Suprapubic skin (tissue), 4 donors: Measurements from ENCODE around the gene SPATA6L. TPM values are rescaled to one million over a fixed set of nuclear protein-coding genes. Genes with fewer than 3 reads are reported as not detected.

ENCODE experiments used
- DNase-seq, 2 donors: peaks; one replicate each; pipeline ENCODE4 v3.0.0-alpha.2; 2019; ENCODE audit warnings: low spot score in 2 of 2
- H3K27ac ChIP-seq: fragments of 200-600 bp; sonication (generic); one replicate; pipeline ENCODE4 v1.5.1; 2019
- H3K27me3 ChIP-seq: fragments of 200-600 bp; sonication (generic); one replicate; pipeline ENCODE4 v1.5.1; 2019
- H3K36me3 ChIP-seq: fragments of 200-600 bp; sonication (generic); one replicate; pipeline ENCODE4 v1.5.1; 2019
- H3K4me1 ChIP-seq: fragments of 200-600 bp; sonication (generic); one replicate; pipeline ENCODE4 v1.5.1; 2019
- H3K4me3 ChIP-seq: fragments of 200-600 bp; sonication (generic); one replicate; pipeline ENCODE4 v1.5.1; 2019; ENCODE audit warnings: mild to moderate bottlenecking
- H3K9me3 ChIP-seq: fragments of 200-600 bp; sonication (generic); one replicate; pipeline ENCODE4 v1.5.1; 2019
- CTCF ChIP-seq, 2 donors: fragments of 200-600 bp in 1 of 2; fragments of 450-650 bp in 1 of 2; sonication (generic) in 1 of 2; IDR thresholded peaks; one replicate each; pipeline ENCODE4 v1.5.1; 2016 to 2019; ENCODE audit warnings: antibody characterized with exemption in 2 of 2, mild to moderate bottlenecking in 1 of 2, moderate library complexity in 1 of 2
- EP300 ChIP-seq: sonication (generic); formaldehyde crosslinking; IDR thresholded peaks from one replicate; pipeline ENCODE4 v1.6.1; 2017; ENCODE audit warnings: antibody characterized with exemption
- POLR2A ChIP-seq, 2 donors: fragments of 450-650 bp; IDR thresholded peaks; one replicate each; pipeline ENCODE4 v1.6.1; 2017; ENCODE audit warnings: antibody characterized with exemption in 2 of 2, mild to moderate bottlenecking in 2 of 2, moderate library complexity in 2 of 2
- POLR2AphosphoS5 ChIP-seq, 3 donors: sonication (generic); formaldehyde crosslinking; IDR thresholded peaks; one replicate each; pipeline ENCODE4 v1.6.1; 2017; ENCODE audit warnings: antibody characterized with exemption in 3 of 3
- WGBS: methylation state at CpG from one replicate; pipeline ENCODE4 v1.1.5; 2018; 5-methylcytosine and 5-hydroxymethylcytosine counted together
- total RNA-seq, 4 donors: library from RNA; depleted of rRNA; stranded (reverse); fragments of >200 nt; gene quantifications; one replicate each; pipeline ENCODE4 v1.1.0, GENCODE V29; 2016

Gene SPATA6L
- total RNA-seq, 4 donors from 2014 or later: 1.2 to 23.8 (median 3.4) TPM

GRCh38 chr9:4572184-4572826 lies 94.0 kb downstream of the SPATA6L start:
- Histone ChIP-seq H3K36me3 (no peaks in the 10 kb centered on the region), H3K4me1 (no peaks in the 10 kb centered on the region), H3K27ac (no peak overlapping the region), H3K4me3 (no peak overlapping the region), H3K9me3 (no peaks in the 10 kb centered on the region), H3K27me3 (no peaks in the 10 kb centered on the region)
- WGBS: 63% methylated on average over 5 of the region's 5 CpGs
- TF ChIP-seq EP300 (no peak), POLR2AphosphoS5 (IDR thresholded peaks at IDR 0.05) (no peak), CTCF (IDR thresholded peaks at IDR 0.05) (no peak), POLR2A (IDR thresholded peaks at IDR 0.05) (no peak)
- no peak for DNase-seq

GRCh38 chr9:4569101-4569500 lies 97.2 kb downstream of the SPATA6L start:
- no peak for DNase-seq
- Histone ChIP-seq H3K9me3 (no peaks in the 10 kb centered on the region), H3K27ac (no peak overlapping the region), H3K27me3 (no peaks in the 10 kb centered on the region), H3K4me1 (no peaks in the 10 kb centered on the region), H3K4me3 (no peak overlapping the region), H3K36me3 (no peaks in the 10 kb centered on the region)
- TF ChIP-seq POLR2AphosphoS5 (IDR thresholded peaks at IDR 0.05) (no peak), CTCF (IDR thresholded peaks at IDR 0.05) (no peak), POLR2A (IDR thresholded peaks at IDR 0.05) (no peak), EP300 (no peak)

GRCh38 chr9:4567601-4568000 lies 98.7 kb downstream of the SPATA6L start:
- no peak overlapping the region for H3K4me3 ChIP-seq
- no peaks in the 10 kb centered on the region for H3K4me1 ChIP-seq
- H3K27ac ChIP-seq: no peak overlapping the region
- 87% methylated on average over 8 of the region's 8 CpGs for WGBS
- DNase-seq: no peak
- H3K27me3 ChIP-seq: no peaks in the 10 kb centered on the region
- TF ChIP-seq POLR2AphosphoS5 (IDR thresholded peaks at IDR 0.05) (no peak), CTCF (IDR thresholded peaks at IDR 0.05) (no peak), EP300 (no peak), POLR2A (IDR thresholded peaks at IDR 0.05) (no peak)
- no peaks in the 10 kb centered on the region for H3K9me3 ChIP-seq
- H3K36me3 ChIP-seq: no peaks in the 10 kb centered on the region

- no peak overlapping the region for H3K4me3 ChIP-seq
- no peak overlapping the region for H3K27ac ChIP-seq
- TF ChIP-seq POLR2A (IDR thresholded peaks at IDR 0.05) (no peak), POLR2AphosphoS5 (IDR thresholded peaks at IDR 0.05) (no peak), CTCF (IDR thresholded peaks at IDR 0.05) (no peak), EP300 (no peak)
- H3K27me3 ChIP-seq: no peaks in the 10 kb centered on the region
- no peaks in the 10 kb centered on the region for H3K36me3 ChIP-seq
- H3K4me1 ChIP-seq: no peaks in the 10 kb centered on the region
- no peak for DNase-seq
- no peaks in the 10 kb centered on the region for H3K9me3 ChIP-seq
- WGBS: 84% methylated on average over 2 of the region's 2 CpGs
Observed at GRCh38 chr9:4566806-4567205, 99.5 kb downstream of the SPATA6L start.

- H3K4me1 ChIP-seq: no peaks in the 10 kb centered on the region
- 92% methylated on average over 2 of the region's 2 CpGs for WGBS
Observed at GRCh38 chr9:4563105-4563504, 103.2 kb downstream of the SPATA6L start.

More at GRCh38 chr9:4563105-4563504, 103.2 kb downstream of the SPATA6L start:
- no peak overlapping the region for H3K27ac ChIP-seq
- no peaks in the 10 kb centered on the region for H3K27me3 ChIP-seq
- no peak overlapping the region for H3K4me3 ChIP-seq
- no peak for TF ChIP-seq POLR2AphosphoS5 (IDR thresholded peaks at IDR 0.05)
- no peak for TF ChIP-seq CTCF (IDR thresholded peaks at IDR 0.05)
- no peak for TF ChIP-seq POLR2A (IDR thresholded peaks at IDR 0.05)
- TF ChIP-seq EP300: no peak
- DNase-seq: no peak
- no peaks in the 10 kb centered on the region for H3K9me3 ChIP-seq
- no peaks in the 10 kb centered on the region for H3K36me3 ChIP-seq
